ENCODE results near the gene NOL9. TPM values are rescaled to one million over a fixed set of nuclear protein-coding genes. Genes with fewer than 3 reads are reported as not detected.
A peak's percentile ranks its signal among the peaks of the same experiment; 100 is the strongest.

NOL9 gene
- total and polyA plus RNA-seq, 2 of the 13 experiments (the other 11 are each of a cell fraction or from before 2014, with no cell fraction given): 18.0 to 24.7 TPM

DNA sequence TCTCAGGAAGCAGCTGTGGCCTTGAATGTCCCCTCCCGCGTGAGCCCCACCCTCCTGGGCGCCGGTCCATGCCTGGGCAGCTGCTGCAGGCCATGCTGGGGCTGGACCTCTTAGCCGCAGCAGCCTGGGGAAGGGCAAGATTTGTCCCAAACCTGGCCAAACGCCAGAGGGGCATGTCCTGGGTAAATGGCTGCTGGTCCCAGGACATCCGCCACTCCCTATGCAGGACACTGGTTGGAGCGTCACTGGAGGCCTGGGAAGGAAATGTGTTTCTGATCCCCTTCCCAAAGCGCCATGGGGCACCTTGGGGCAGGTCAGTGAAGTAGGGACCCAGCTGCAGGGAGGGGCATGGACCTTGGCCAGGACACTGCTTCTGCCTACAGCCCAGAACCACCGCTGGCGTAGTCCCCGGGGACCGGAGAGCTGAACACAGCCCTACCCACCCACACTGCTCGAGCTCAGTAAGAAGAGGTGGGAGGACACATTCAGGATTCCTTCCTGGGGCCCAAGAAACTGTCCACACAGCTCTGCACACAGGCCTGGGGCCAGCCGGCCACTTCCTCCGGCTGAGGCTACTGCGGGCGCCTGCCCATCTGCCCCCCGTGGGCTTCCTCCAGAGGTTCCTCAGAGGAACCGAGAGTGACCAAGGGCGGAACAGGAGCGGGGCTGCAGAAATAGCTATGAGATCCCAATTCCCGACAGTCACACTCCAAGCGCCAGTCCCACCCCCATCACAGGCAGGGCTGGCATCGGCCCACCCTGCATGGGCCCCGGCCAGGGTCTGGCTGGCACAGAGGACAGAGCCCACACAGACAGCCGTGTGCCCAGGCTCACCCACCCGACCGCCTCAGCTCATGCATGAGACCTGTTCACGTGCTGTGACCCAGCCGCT is 52.1 kb downstream of the NOL9 start:
- DNase-seq (ENCODE audit: low spot score): no peak
- no peak for FAIRE-seq
- H3K4me1 ChIP-seq (ENCODE audit: insufficient read depth, low read length): peaks cover 61% of the 10 kb centered on the region
- H3K27me3 ChIP-seq (ENCODE audit: control insufficient read depth in 1 of 2, insufficient read depth in 2 of 2, low read length in 2 of 2): peaks cover 37 to 90% of the 10 kb centered on the region in 2 experiments; a peak in 4 of 5 replicates
- H4K20me1 ChIP-seq (ENCODE audit: insufficient read depth, low read length): no peaks in the 10 kb centered on the region
- H3K4me2 ChIP-seq (ENCODE audit: low read depth, low read length): peak overlapping the region; percentile 30
- H3K27ac ChIP-seq (ENCODE audit: extremely low read length, insufficient read depth, low read length): no peak overlapping the region
- ATAC-seq: peak; percentile 12; the same call in 2 of the 3 replicates
- ChIA-PET CTCF (ENCODE audit: low intra/inter-chr PET ratio, low total read pairs) (no interaction called here), POLR2A (interaction anchor here (0.5 kb wide), 1 partner anchor 51 kb away, joined by 3 read pairs; no protein-coding TSS in a partner anchor)
- no peak overlapping the region for H2AFZ ChIP-seq (ENCODE audit: low read length)
- no peaks in the 10 kb centered on the region for H3K9me3 ChIP-seq (ENCODE audit: low read length)
- no peak overlapping the region for H3K9ac ChIP-seq (ENCODE audit: insufficient read depth, low read depth, low read length)
- intact Hi-C loops (cut with micrococcal nuclease; ENCODE audit: unreplicated experiment): no loop called here
- no peaks in the 10 kb centered on the region for H3K36me3 ChIP-seq (replicated peaks in 1 of 2; ENCODE audit: control insufficient read depth in 1 of 2, insufficient read depth in 2 of 2, low read length in 2 of 2)
- no TSS peak for BruUV-seq (replicated peaks)
- no peak overlapping the region; a peak in 1 of 6 replicates for H3K4me3 ChIP-seq (replicated peaks in 1 of 3; ENCODE audit: insufficient read depth in 1 of 3, low read depth in 2 of 3, low read length in 3 of 3)
- in situ Hi-C loops (cut with HindIII; ENCODE audit: extremely low pct_ligation_motif_present, low pct_unique_long_range_greater_than_20kb): no loop called here
- WGBS (ENCODE audit: low lambda C conversion rate): 12% methylated on average over 3 of the region's 31 CpGs
- H3K79me2 ChIP-seq (ENCODE audit: insufficient read depth, low read length): no peaks in the 10 kb centered on the region
- TF ChIP-seq ZNF12 (CRISPR knock-in tag; IDR thresholded peaks at IDR 0.05): peak; percentile 88
- TF ChIP-seq, protein P1, sequence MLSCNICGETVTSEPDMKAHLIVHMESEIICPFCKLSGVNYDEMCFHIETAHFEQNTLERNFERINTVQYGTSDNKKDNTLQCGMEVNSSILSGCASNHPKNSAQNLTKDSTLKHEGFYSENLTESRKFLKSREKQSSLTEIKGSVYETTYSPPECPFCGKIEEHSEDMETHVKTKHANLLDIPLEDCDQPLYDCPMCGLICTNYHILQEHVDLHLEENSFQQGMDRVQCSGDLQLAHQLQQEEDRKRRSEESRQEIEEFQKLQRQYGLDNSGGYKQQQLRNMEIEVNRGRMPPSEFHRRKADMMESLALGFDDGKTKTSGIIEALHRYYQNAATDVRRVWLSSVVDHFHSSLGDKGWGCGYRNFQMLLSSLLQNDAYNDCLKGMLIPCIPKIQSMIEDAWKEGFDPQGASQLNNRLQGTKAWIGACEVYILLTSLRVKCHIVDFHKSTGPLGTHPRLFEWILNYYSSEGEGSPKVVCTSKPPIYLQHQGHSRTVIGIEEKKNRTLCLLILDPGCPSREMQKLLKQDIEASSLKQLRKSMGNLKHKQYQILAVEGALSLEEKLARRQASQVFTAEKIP (CRISPR knock-in tag; IDR thresholded peaks at IDR 0.05; ENCODE audit: borderline replicate concordance): no peak
- TF ChIP-seq, protein P2, sequence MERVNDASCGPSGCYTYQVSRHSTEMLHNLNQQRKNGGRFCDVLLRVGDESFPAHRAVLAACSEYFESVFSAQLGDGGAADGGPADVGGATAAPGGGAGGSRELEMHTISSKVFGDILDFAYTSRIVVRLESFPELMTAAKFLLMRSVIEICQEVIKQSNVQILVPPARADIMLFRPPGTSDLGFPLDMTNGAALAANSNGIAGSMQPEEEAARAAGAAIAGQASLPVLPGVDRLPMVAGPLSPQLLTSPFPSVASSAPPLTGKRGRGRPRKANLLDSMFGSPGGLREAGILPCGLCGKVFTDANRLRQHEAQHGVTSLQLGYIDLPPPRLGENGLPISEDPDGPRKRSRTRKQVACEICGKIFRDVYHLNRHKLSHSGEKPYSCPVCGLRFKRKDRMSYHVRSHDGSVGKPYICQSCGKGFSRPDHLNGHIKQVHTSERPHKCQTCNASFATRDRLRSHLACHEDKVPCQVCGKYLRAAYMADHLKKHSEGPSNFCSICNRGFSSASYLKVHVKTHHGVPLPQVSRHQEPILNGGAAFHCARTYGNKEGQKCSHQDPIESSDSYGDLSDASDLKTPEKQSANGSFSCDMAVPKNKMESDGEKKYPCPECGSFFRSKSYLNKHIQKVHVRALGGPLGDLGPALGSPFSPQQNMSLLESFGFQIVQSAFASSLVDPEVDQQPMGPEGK (CRISPR knock-in tag; IDR thresholded peaks at IDR 0.05): peak; percentile 70; the same call in 1 of the 2 replicates
- peak; percentile 29; the same call in 1 of the 2 replicates for TF ChIP-seq HNF4A (CRISPR knock-in tag; IDR thresholded peaks at IDR 0.05)
- TF ChIP-seq ZNF251 (CRISPR knock-in tag; IDR thresholded peaks at IDR 0.05): no peak
- no peak for TF ChIP-seq HDAC2 (CRISPR knock-in tag; IDR thresholded peaks at IDR 0.05)
- no peak for TF ChIP-seq ZNF749 (CRISPR knock-in tag; IDR thresholded peaks at IDR 0.05; ENCODE audit: borderline replicate concordance)
- no peak for TF ChIP-seq ZNF234 (CRISPR knock-in tag; conservative IDR thresholded peaks at IDR 0.05)
- TF ChIP-seq ERF (CRISPR knock-in tag; IDR thresholded peaks at IDR 0.05): no peak
- TF ChIP-seq ZNF781 (CRISPR knock-in tag; IDR thresholded peaks at IDR 0.05; ENCODE audit: borderline replicate concordance, not compliant biosample characterization): no peak
- TF ChIP-seq ZBTB7A (CRISPR knock-in tag; IDR thresholded peaks at IDR 0.05): peak; percentile 53; the same call in 1 of the 2 replicates
- peak; percentile 33 for TF ChIP-seq SRSF1 (optimal IDR thresholded peaks at IDR 0.05; ENCODE audit: low read depth, low read length)
- no peak for TF ChIP-seq NCOA5 (CRISPR knock-in tag; IDR thresholded peaks at IDR 0.05)
- no peak for TF ChIP-seq PHF21A (CRISPR knock-in tag; IDR thresholded peaks at IDR 0.05)
- TF ChIP-seq, protein P3, sequence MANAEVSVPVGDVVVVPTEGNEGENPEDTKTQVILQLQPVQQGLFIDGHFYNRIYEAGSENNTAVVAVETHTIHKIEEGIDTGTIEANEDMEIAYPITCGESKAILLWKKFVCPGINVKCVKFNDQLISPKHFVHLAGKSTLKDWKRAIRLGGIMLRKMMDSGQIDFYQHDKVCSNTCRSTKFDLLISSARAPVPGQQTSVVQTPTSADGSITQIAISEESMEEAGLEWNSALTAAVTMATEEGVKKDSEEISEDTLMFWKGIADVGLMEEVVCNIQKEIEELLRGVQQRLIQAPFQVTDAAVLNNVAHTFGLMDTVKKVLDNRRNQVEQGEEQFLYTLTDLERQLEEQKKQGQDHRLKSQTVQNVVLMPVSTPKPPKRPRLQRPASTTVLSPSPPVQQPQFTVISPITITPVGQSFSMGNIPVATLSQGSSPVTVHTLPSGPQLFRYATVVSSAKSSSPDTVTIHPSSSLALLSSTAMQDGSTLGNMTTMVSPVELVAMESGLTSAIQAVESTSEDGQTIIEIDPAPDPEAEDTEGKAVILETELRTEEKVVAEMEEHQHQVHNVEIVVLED (CRISPR knock-in tag; IDR thresholded peaks at IDR 0.05; ENCODE audit: borderline replicate concordance): no peak
- TF ChIP-seq KDM6A (CRISPR knock-in tag; IDR thresholded peaks at IDR 0.05; ENCODE audit: low read depth): no peak
- TF ChIP-seq, protein P4, sequence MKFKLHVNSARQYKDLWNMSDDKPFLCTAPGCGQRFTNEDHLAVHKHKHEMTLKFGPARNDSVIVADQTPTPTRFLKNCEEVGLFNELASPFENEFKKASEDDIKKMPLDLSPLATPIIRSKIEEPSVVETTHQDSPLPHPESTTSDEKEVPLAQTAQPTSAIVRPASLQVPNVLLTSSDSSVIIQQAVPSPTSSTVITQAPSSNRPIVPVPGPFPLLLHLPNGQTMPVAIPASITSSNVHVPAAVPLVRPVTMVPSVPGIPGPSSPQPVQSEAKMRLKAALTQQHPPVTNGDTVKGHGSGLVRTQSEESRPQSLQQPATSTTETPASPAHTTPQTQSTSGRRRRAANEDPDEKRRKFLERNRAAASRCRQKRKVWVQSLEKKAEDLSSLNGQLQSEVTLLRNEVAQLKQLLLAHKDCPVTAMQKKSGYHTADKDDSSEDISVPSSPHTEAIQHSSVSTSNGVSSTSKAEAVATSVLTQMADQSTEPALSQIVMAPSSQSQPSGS (CRISPR knock-in tag; IDR thresholded peaks at IDR 0.05): no peak
